HepG2 (cell line): ENCODE results near the gene TIMM23. TPM values are rescaled to one million over a fixed set of nuclear protein-coding genes. Genes with fewer than 3 reads are reported as not detected.
A peak's percentile ranks its signal among the peaks of the same experiment; 100 is the strongest.

ENCODE experiments used
- ATF2 ChIP-seq: sonication (generic); formaldehyde crosslinking; IDR thresholded peaks from 2 replicates; pipeline ENCODE4 v1.4.0; 2020; ENCODE audit warnings: missing genetic modification reagents
- E2F1 ChIP-seq: sonication (generic); formaldehyde crosslinking; IDR thresholded peaks from 2 replicates; pipeline ENCODE4 v1.5.0; 2020; ENCODE audit warnings: missing genetic modification reagents
- FOXA3 ChIP-seq: IDR thresholded peaks from 2 replicates; pipeline ENCODE4 v1.6.1; 2016; ENCODE audit warnings: missing genetic modification reagents, missing compliant biosample characterization
- HOXA9 ChIP-seq: sonication (generic); formaldehyde crosslinking; IDR thresholded peaks from 2 replicates; pipeline ENCODE4 v1.8.1; 2022; ENCODE audit warnings: missing genetic modification reagents, mild to moderate bottlenecking, moderate library complexity, borderline replicate concordance
- KAT8 ChIP-seq: IDR thresholded peaks from 2 replicates; pipeline ENCODE4 v1.6.1; 2016; ENCODE audit warnings: missing genetic modification reagents, missing compliant biosample characterization
- KMT2A ChIP-seq: sonication (generic); formaldehyde crosslinking; IDR thresholded peaks from 2 replicates; pipeline ENCODE4 v1.4.0; 2020; ENCODE audit warnings: missing genetic modification reagents
- NKX3-1 ChIP-seq: sonication (generic); formaldehyde crosslinking; IDR thresholded peaks from 2 replicates; pipeline ENCODE4 v1.5.0; 2020; ENCODE audit warnings: missing genetic modification reagents
- NRL ChIP-seq: sonication (generic); formaldehyde crosslinking; IDR thresholded peaks from 2 replicates; pipeline ENCODE4 v1.5.0; 2020; ENCODE audit warnings: missing genetic modification reagents, mild to moderate bottlenecking, moderate library complexity, borderline replicate concordance
- PATZ1 ChIP-seq: sonication (generic); formaldehyde crosslinking; IDR thresholded peaks from 2 replicates; pipeline ENCODE4 v1.4.0; 2020; ENCODE audit warnings: missing genetic modification reagents
- PITX1 ChIP-seq: sonication (generic); formaldehyde crosslinking; IDR thresholded peaks from 2 replicates; pipeline ENCODE4 v1.5.1; 2020; ENCODE audit warnings: mild to moderate bottlenecking, missing genetic modification reagents
- POGZ ChIP-seq: sonication (generic); formaldehyde crosslinking; IDR thresholded peaks from 2 replicates; pipeline ENCODE4 v1.4.0; 2020; ENCODE audit warnings: mild to moderate bottlenecking, missing genetic modification reagents
- SALL2 ChIP-seq: sonication (generic); formaldehyde crosslinking; IDR thresholded peaks from 2 replicates; pipeline ENCODE4 v1.8.1; 2023; ENCODE audit warnings: mild to moderate bottlenecking, missing genetic modification reagents, inconsistent platforms
- SMAD1 ChIP-seq: sonication (generic); formaldehyde crosslinking; IDR thresholded peaks from 2 replicates; pipeline ENCODE4 v1.4.0; 2020; ENCODE audit warnings: missing genetic modification reagents, low read depth, mild to moderate bottlenecking, borderline replicate concordance
- ZKSCAN8 ChIP-seq: IDR thresholded peaks from 2 replicates; pipeline ENCODE4 v1.6.1; 2016; ENCODE audit warnings: borderline replicate concordance, missing genetic modification reagents, missing compliant biosample characterization
- ZNF577 ChIP-seq: sonication (generic); formaldehyde crosslinking; IDR thresholded peaks from 2 replicates; pipeline ENCODE4 v1.4.0; 2020; ENCODE audit warnings: mild to moderate bottlenecking, low read depth, missing genetic modification reagents, borderline replicate concordance
- ZNF792 ChIP-seq: IDR thresholded peaks from 2 replicates; pipeline ENCODE4 v1.6.1; 2016
- polyA plus RNA-seq, 8 experiments: library from polyadenylated mRNA; depleted of rRNA in 3 of 8; stranded (reverse) in 7 of 8; unstranded in 1 of 8; fragments of >200 nt; fragmentation: Illumina TruSeq in 4 of 8; extraction: Trizol in 4 of 8; gene quantifications; 2 replicates each; pipeline versions ENCODE4 v1.2.1 to v1.2.3, GENCODE V29; 2011 to 2016; ENCODE audit warnings: low read depth in 4 of 8, missing spikeins in 1 of 8, mixed read lengths in 1 of 8; ENCODE audit not compliant: insufficient read depth in 1 of 8
- total RNA-seq, 5 experiments: library from RNA; depleted of rRNA; stranded (reverse); fragments of >200 nt; fragmentation: Illumina TruSeq; extraction: Trizol; gene quantifications; 2 replicates each; pipeline ENCODE4 v1.2.3, GENCODE V29; 2016; ENCODE audit warnings: low read depth in 1 of 5
- TF ChIP-seq, protein P1 (sequence below): sonication (generic); formaldehyde crosslinking; IDR thresholded peaks from 2 replicates; pipeline ENCODE4 v1.4.0; 2020; ENCODE audit warnings: missing genetic modification reagents
- TF ChIP-seq, protein P2 (sequence below): sonication (generic); formaldehyde crosslinking; IDR thresholded peaks from 2 replicates; pipeline ENCODE4 v1.8.0; 2022; ENCODE audit warnings: mild to moderate bottlenecking, missing genetic modification reagents, moderate library complexity
- TF ChIP-seq, protein P3 (sequence below): sonication (generic); formaldehyde crosslinking; IDR thresholded peaks from 2 replicates; pipeline ENCODE4 v1.5.0; 2020; ENCODE audit warnings: mild to moderate bottlenecking, missing genetic modification reagents

The TIMM23 gene
- total and polyA plus RNA-seq, 2 of the 13 experiments (the other 11 are each of a cell fraction or from before 2014, with no cell fraction given), result 80.2 to 98.6 TPM

- TF ChIP-seq SALL2 (CRISPR knock-in tag) (peak; percentile 74), NRL (CRISPR knock-in tag) (peak; percentile 64; the same call in 1 of the 2 replicates), ATF2 (peak; percentile 50; the same call in 1 of the 2 replicates), FOXA3 (CRISPR knock-in tag) (peak; percentile 30; the same call in 1 of the 2 replicates), KAT8 (CRISPR knock-in tag) (peak; percentile 97), E2F1 (CRISPR knock-in tag) (peak; percentile 64; the same call in 1 of the 2 replicates), SMAD1 (CRISPR knock-in tag) (0 out of 2 replicates have a peak, but pooled peaks have one; percentile 43), PATZ1 (CRISPR knock-in tag) (0 out of 2 replicates have a peak, but pooled peaks have one; percentile 7), HOXA9 (0 out of 2 replicates have a peak, but pooled peaks have one; percentile 49), NKX3-1 (CRISPR knock-in tag) (peak; percentile 68), ZKSCAN8 (0 out of 2 replicates have a peak, but pooled peaks have one; percentile 25), ZNF577 (CRISPR knock-in tag) (0 out of 2 replicates have a peak, but pooled peaks have one; percentile 43), PITX1 (peak; percentile 78), ZNF792 (CRISPR knock-in tag) (peak; percentile 26; the same call in 1 of the 2 replicates), POGZ (CRISPR knock-in tag) (peak; percentile 66), KMT2A (peak; percentile 91)
- TF ChIP-seq, protein P1, sequence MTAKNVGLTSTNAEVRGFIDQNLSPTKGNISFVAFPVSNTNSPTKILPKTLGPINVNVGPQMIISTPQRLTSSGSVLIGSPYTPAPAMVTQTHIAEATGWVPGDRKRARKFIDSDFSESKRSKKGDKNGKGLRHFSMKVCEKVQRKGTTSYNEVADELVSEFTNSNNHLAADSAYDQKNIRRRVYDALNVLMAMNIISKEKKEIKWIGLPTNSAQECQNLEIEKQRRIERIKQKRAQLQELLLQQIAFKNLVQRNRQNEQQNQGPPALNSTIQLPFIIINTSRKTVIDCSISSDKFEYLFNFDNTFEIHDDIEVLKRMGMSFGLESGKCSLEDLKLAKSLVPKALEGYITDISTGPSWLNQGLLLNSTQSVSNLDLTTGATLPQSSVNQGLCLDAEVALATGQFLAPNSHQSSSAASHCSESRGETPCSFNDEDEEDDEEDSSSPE (CRISPR knock-in tag), result peak; percentile 93
- TF ChIP-seq, protein P2, sequence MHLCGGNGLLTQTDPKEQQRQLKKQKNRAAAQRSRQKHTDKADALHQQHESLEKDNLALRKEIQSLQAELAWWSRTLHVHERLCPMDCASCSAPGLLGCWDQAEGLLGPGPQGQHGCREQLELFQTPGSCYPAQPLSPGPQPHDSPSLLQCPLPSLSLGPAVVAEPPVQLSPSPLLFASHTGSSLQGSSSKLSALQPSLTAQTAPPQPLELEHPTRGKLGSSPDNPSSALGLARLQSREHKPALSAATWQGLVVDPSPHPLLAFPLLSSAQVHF, result 0 out of 2 replicates have a peak, but pooled peaks have one; percentile 58
- TF ChIP-seq, protein P3, sequence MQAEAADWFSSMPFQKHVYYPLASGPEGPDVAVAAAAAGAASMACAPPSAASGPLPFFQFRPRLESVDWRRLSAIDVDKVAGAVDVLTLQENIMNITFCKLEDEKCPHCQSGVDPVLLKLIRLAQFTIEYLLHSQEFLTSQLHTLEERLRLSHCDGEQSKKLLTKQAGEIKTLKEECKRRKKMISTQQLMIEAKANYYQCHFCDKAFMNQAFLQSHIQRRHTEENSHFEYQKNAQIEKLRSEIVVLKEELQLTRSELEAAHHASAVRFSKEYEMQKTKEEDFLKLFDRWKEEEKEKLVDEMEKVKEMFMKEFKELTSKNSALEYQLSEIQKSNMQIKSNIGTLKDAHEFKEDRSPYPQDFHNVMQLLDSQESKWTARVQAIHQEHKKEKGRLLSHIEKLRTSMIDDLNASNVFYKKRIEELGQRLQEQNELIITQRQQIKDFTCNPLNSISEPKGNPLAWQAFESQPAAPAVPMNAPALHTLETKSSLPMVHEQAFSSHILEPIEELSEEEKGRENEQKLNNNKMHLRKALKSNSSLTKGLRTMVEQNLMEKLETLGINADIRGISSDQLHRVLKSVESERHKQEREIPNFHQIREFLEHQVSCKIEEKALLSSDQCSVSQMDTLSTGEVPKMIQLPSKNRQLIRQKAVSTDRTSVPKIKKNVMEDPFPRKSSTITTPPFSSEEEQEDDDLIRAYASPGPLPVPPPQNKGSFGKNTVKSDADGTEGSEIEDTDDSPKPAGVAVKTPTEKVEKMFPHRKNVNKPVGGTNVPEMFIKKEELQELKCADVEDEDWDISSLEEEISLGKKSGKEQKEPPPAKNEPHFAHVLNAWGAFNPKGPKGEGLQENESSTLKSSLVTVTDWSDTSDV, result 0 out of 2 replicates have a peak, but pooled peaks have one; percentile 24
Observed at GRCh38 chr10:45972106-45972812, at the start of gene TIMM23 (continued).
